H1 (cell line): Measurements from ENCODE around the gene DCUN1D2. TPM values are rescaled to one million over a fixed set of nuclear protein-coding genes. Genes with fewer than 3 reads are reported as not detected.

ENCODE experiments used
- CTCF ChIA-PET: fragments of 300-600 bp; sonication (Branson Sonifier 250); formaldehyde crosslinking; loops from one replicate; lab custom pipeline; 2021; ENCODE audit not compliant: partially characterized antibody; lab: Charles Lee
- POLR2A ChIA-PET: fragments of 300-600 bp; sonication (Branson Sonifier 250); formaldehyde crosslinking; loops from one replicate; lab custom pipeline; 2021; ENCODE audit warnings: inconsistent platforms; ENCODE audit not compliant: partially characterized antibody; lab: Charles Lee
- DNase-seq, 2 experiments: peaks; one replicate each; pipeline versions ENCODE4 v3.0.0 to v3.0.0-alpha.2; 2010 to 2022; ENCODE audit warnings: low spot score in 2 of 2, low read depth in 1 of 2, mixed read lengths in 1 of 2
- FAIRE-seq: peaks from 2 replicates; lab custom pipeline; 2011; peaks lifted over from hg19 to GRCh38; lab: Jason Lieb, UNC
- H2AFZ ChIP-seq: 2 replicates; pipeline ENCODE4 v1.8.1; 2012; ENCODE audit warnings: low read length, inconsistent platforms
- H2AK5ac ChIP-seq: 2 replicates; pipeline ENCODE4 v1.6.1; 2013; ENCODE audit warnings: low read depth, low read length
- H2BK120ac ChIP-seq: replicated peaks from 2 replicates; pipeline ENCODE3; 2013; ENCODE audit warnings: low read depth, low read length, inconsistent platforms
- H2BK12ac ChIP-seq: 2 replicates; pipeline ENCODE4 v1.6.1; 2013; ENCODE audit warnings: low read depth, low read length
- H2BK15ac ChIP-seq: 2 replicates; pipeline ENCODE4 v1.6.1; 2013; ENCODE audit warnings: low read length
- H2BK20ac ChIP-seq: 2 replicates; pipeline ENCODE4 v1.6.1; 2013; ENCODE audit warnings: low read length
- H2BK5ac ChIP-seq: 2 replicates; pipeline ENCODE4 v1.6.1; 2013; ENCODE audit warnings: low read depth, low read length
- H3K14ac ChIP-seq: 2 replicates; pipeline ENCODE4 v1.6.1; 2013; ENCODE audit warnings: inconsistent platforms; ENCODE audit not compliant: insufficient read length
- H3K18ac ChIP-seq: 2 replicates; pipeline ENCODE4 v1.6.1; 2013; ENCODE audit warnings: low read length; ENCODE audit errors: extremely low read depth
- H3K23ac ChIP-seq: 2 replicates; pipeline ENCODE4 v1.6.1; 2013; ENCODE audit warnings: inconsistent platforms; ENCODE audit not compliant: insufficient read length
- H3K23me2 ChIP-seq: 2 replicates; pipeline ENCODE4 v1.6.1; 2013; ENCODE audit warnings: low read depth, low read length
- H3K27ac ChIP-seq: 2 replicates; pipeline ENCODE4 v1.6.1; 2011; ENCODE audit warnings: low read depth, low read length, inconsistent platforms
- H3K27me3 ChIP-seq, 4 experiments: replicated peaks in 1 of 4; 1 replicate in 1 of 4; 2 replicates in 3 of 4; pipeline versions ENCODE4 v1.6.1 to v1.8.1; 2011 to 2013; ENCODE audit warnings: low read length in 3 of 4, mild to moderate bottlenecking in 3 of 4, inconsistent platforms in 2 of 4, mixed read lengths in 2 of 4, moderate library complexity in 1 of 4; ENCODE audit not compliant: control insufficient read depth in 3 of 4, insufficient read depth in 3 of 4; ENCODE audit errors: extremely low read depth in 1 of 4
- H3K36me3 ChIP-seq, 4 experiments: 2 replicates each; pipeline versions ENCODE4 v1.6.1 to v1.8.1; 2011 to 2013; ENCODE audit warnings: mild to moderate bottlenecking in 4 of 4, low read length in 3 of 4, moderate library complexity in 2 of 4, control low read depth in 1 of 4, inconsistent platforms in 1 of 4; ENCODE audit not compliant: insufficient read depth in 4 of 4, control insufficient read depth in 2 of 4
- H3K4ac ChIP-seq: replicated peaks from 2 replicates; pipeline ENCODE3; 2013; ENCODE audit warnings: low read length, low read depth, mixed read lengths, inconsistent platforms; ENCODE audit not compliant: insufficient read length
- H3K4me1 ChIP-seq, 4 experiments: replicated peaks in 1 of 4; 1 replicate in 1 of 4; 2 replicates in 3 of 4; pipeline versions ENCODE4 v1.6.1 to v1.8.1; 2011 to 2013; ENCODE audit warnings: low read length in 3 of 4, inconsistent platforms in 2 of 4, mixed read lengths in 1 of 4; ENCODE audit not compliant: insufficient read depth in 4 of 4, control insufficient read depth in 3 of 4
- H3K4me2 ChIP-seq, 2 experiments: 2 replicates each; pipeline versions ENCODE4 v1.6.1 to v1.8.1; 2011 to 2013; ENCODE audit warnings: low read depth in 2 of 2, low read length in 2 of 2, control low read depth in 1 of 2, inconsistent platforms in 1 of 2, mild to moderate bottlenecking in 1 of 2; ENCODE audit not compliant: insufficient read depth in 1 of 2
- H3K4me3 ChIP-seq, 4 experiments: fragments of 200-600, 300-600 bp in 1 of 4; sonication (generic), shearing (Covaris generic), sonication (Bioruptor Twin) in 1 of 4; 2 replicates each; pipeline versions ENCODE4 v1.5.1 to v1.8.1; 2011 to 2016; ENCODE audit warnings: low read length in 4 of 4, low read depth in 3 of 4, control low read depth in 2 of 4, inconsistent platforms in 2 of 4, mild to moderate bottlenecking in 2 of 4, mixed read lengths in 1 of 4, moderate library complexity in 1 of 4; ENCODE audit not compliant: insufficient read depth in 2 of 4; ENCODE audit errors: extremely low read depth in 1 of 4
- H3K56ac ChIP-seq: replicated peaks from 2 replicates; pipeline ENCODE3; 2013; ENCODE audit warnings: low read depth, mild to moderate bottlenecking, mixed read lengths, low read length, inconsistent platforms; ENCODE audit not compliant: insufficient read length
- H3K79me1 ChIP-seq: 2 replicates; pipeline ENCODE4 v1.6.1; 2013; ENCODE audit warnings: low read depth, low read length, control low read depth
- H3K79me2 ChIP-seq, 2 experiments: 2 replicates each; pipeline versions ENCODE4 v1.6.1 to v1.8.1; 2012 to 2013; ENCODE audit warnings: low read length in 2 of 2, mild to moderate bottlenecking in 2 of 2, inconsistent platforms in 1 of 2; ENCODE audit not compliant: insufficient read depth in 2 of 2, control insufficient read depth in 1 of 2
- H3K9ac ChIP-seq, 4 experiments: replicated peaks in 1 of 4; 1 replicate in 1 of 4; 2 replicates in 3 of 4; pipeline versions ENCODE4 v1.6.1 to v1.8.1; 2011 to 2013; ENCODE audit warnings: low read depth in 3 of 4, low read length in 3 of 4, control low read depth in 2 of 4, mild to moderate bottlenecking in 2 of 4, moderate library complexity in 2 of 4, inconsistent platforms in 1 of 4; ENCODE audit errors: extremely low read depth in 1 of 4
- H3K9me3 ChIP-seq, 2 experiments: 2 replicates each; pipeline versions ENCODE4 v1.6.1 to v1.8.1; 2012 to 2013; ENCODE audit warnings: mild to moderate bottlenecking in 2 of 2, moderate library complexity in 2 of 2, control low read depth in 1 of 2, inconsistent platforms in 1 of 2, low read depth in 1 of 2, low read length in 1 of 2, mixed read lengths in 1 of 2; ENCODE audit not compliant: insufficient read depth in 2 of 2
- H4K20me1 ChIP-seq, 2 experiments: replicated peaks in 1 of 2; 2 replicates each; pipeline versions ENCODE3 to v1.8.1; 2011 to 2013; ENCODE audit warnings: inconsistent platforms in 2 of 2, low read length in 2 of 2, mild to moderate bottlenecking in 1 of 2; ENCODE audit not compliant: insufficient read depth in 2 of 2, control insufficient read depth in 1 of 2
- H4K5ac ChIP-seq: 2 replicates; pipeline ENCODE4 v1.6.1; 2013; ENCODE audit warnings: low read length, low read depth, mixed read lengths, inconsistent platforms; ENCODE audit not compliant: insufficient read length
- H4K8ac ChIP-seq: 2 replicates; pipeline ENCODE4 v1.8.0; 2013; ENCODE audit warnings: mild to moderate bottlenecking, moderate library complexity, low read length, inconsistent platforms; ENCODE audit not compliant: insufficient read depth; ENCODE audit errors: extremely low read depth
- H4K91ac ChIP-seq: replicated peaks from 2 replicates; pipeline ENCODE3; 2013; ENCODE audit warnings: low read length, mixed read lengths, inconsistent platforms; ENCODE audit not compliant: insufficient read length
- CREB1 ChIP-seq: IDR thresholded peaks from 2 replicates; pipeline ENCODE4 v1.6.1; 2012; ENCODE audit warnings: inconsistent platforms
- WGBS, 2 experiments: shearing (Covaris generic) in 1 of 2; methylation state at CpG; one replicate each; pipeline versions ENCODE4 v1.1.6 to v1.1.7; 2013 to 2015; ENCODE audit warnings: low lambda C conversion rate in 2 of 2, mixed read lengths in 2 of 2, inconsistent platforms in 1 of 2, low coverage in 1 of 2, missing lambda C conversion rate in 1 of 2; ENCODE audit not compliant: insufficient replicate concordance in 2 of 2, insufficient coverage in 1 of 2, insufficient read length in 1 of 2; ENCODE audit errors: extremely low coverage in 1 of 2, missing lambda C conversion rate in 1 of 2; 5-methylcytosine and 5-hydroxymethylcytosine counted together
- polyA plus RNA-seq, 7 experiments: library from polyadenylated mRNA; depleted of rRNA in 3 of 7; stranded (reverse) in 5 of 7; unstranded in 2 of 7; fragments of >200 nt in 5 of 7; fragments of 200-250 nt in 2 of 7; gene quantifications; 1 replicate in 5 of 7; 2 replicates in 1 of 7; 4 replicates in 1 of 7; pipeline versions ENCODE4 v1.2.1 to v1.2.3, GENCODE V29; 2011 to 2013; ENCODE audit warnings: missing spikeins in 2 of 7, mixed read lengths in 2 of 7
- total RNA-seq: library from RNA; stranded (reverse); fragmentation: NEBNext Ultra II Directional; extraction: Animal tissue kit (Norgen Biotek cat#: 25700); gene quantifications from 2 replicates; pipeline ENCODE4 v1.2.1, GENCODE V29; 2021

DCUN1D2 gene
- total and polyA plus RNA-seq, 2 of the 8 experiments (the other 6 are each of a cell fraction or from before 2014, with no cell fraction given) = 19.5 to 35.3 TPM

- H3K56ac ChIP-seq = no peak overlapping the region
- ChIA-PET CTCF (no interaction called here), POLR2A (no interaction called here)
- H2AFZ ChIP-seq = no peak overlapping the region
- H4K5ac ChIP-seq = no peak overlapping the region
- no peak for DNase-seq
- no peak overlapping the region for H2BK20ac ChIP-seq
- TF ChIP-seq CREB1 = no peak
- H3K14ac ChIP-seq = no peak overlapping the region
- no peak overlapping the region for H3K27ac ChIP-seq
- 90% methylated on average over 10 of the region's 10 CpGs; no CpG with 5 or more reads in 1 of the 2 experiments for WGBS, 2 experiments
- H2BK120ac ChIP-seq = no peak overlapping the region
- H3K4me3 ChIP-seq = no peak overlapping the region
- no peaks in the 10 kb centered on the region for H3K9me3 ChIP-seq
- H3K4me2 ChIP-seq = no peak overlapping the region
- H3K4ac ChIP-seq = no peak overlapping the region
- FAIRE-seq = no peak
- H3K18ac ChIP-seq = no peak overlapping the region
- peaks cover 3% of the 10 kb centered on the region for H3K79me1 ChIP-seq
- no peak overlapping the region for H2BK15ac ChIP-seq
- H3K27me3 ChIP-seq = no peaks in the 10 kb centered on the region
- H3K4me1 ChIP-seq = no peaks in the 10 kb centered on the region
- H4K20me1 ChIP-seq = peaks cover 0 to 13% of the 10 kb centered on the region in 2 experiments
- H4K91ac ChIP-seq = no peak overlapping the region
- peak overlapping the region; percentile 57; the same call in 1 of the 2 replicates for H4K8ac ChIP-seq
- H3K23ac ChIP-seq = no peak overlapping the region
- H3K79me2 ChIP-seq = no peaks in the 10 kb centered on the region; a peak in 1 of 4 replicates
- H2AK5ac ChIP-seq = no peak overlapping the region
- peaks cover 2 to 27% (median 20%) of the 10 kb centered on the region in 4 experiments; a peak in 7 of 8 replicates for H3K36me3 ChIP-seq
- no peak overlapping the region for H2BK12ac ChIP-seq
- H3K23me2 ChIP-seq = no peaks in the 10 kb centered on the region; the same call in 1 of the 2 replicates
- no peak overlapping the region for H3K9ac ChIP-seq
- no peak overlapping the region for H2BK5ac ChIP-seq
Observed at GRCh38 chr13:113509989-113510388, 19.5 kb upstream of the DCUN1D2 start.
